Activated CD4-positive, CD25-positive, alpha-beta regulatory T cell treated with anti-CD3 and anti-CD28 coated beads, Interleukin-2, amount 50 U/mL, for 24 hours (primary cell): ENCODE data around the gene COL9A3.
"Not testable (repeated sequence)": the region's sequence is repeated elsewhere in the genome, so short reads cannot be mapped to it uniquely, and the experiment has no call there.

Experiments used
- ATAC-seq, 2 donors: fragments of 150-1000 bp; cut with Tn5 transposase; one replicate each; pipeline ENCODE4 v1.10.0; 2021; ENCODE audit warnings: mild to moderate bottlenecking in 1 of 2, moderate library complexity in 1 of 2

COL9A3 gene

GRCh38 chr20:62860391-62860923 lies 43.6 kb downstream of the COL9A3 start:
- no peak for ATAC-seq

GRCh38 chr20:62860924-62861691 lies 44.3 kb downstream of the COL9A3 start:
- peak; percentile 24 to 36 for ATAC-seq

- ATAC-seq, result peak; percentile 88 to 91
Measured at GRCh38 chr20:62861726-62862336, 45.0 kb downstream of the COL9A3 start, which contains the start of gene TCFL5. Gene TCFL5, minus strand, starts transcription at chr20:62861822. Its CDS starts 152 bp downstream, at chr20:62861670.

- no peak for ATAC-seq
Measured at GRCh38 chr20:62864207-62864606, 47.4 kb downstream of the COL9A3 start.

- ATAC-seq, result no peak
Measured at GRCh38 chr20:62872184-62872847, 55.5 kb downstream of the COL9A3 start.

GRCh38 chr20:62872862-62873261 lies 56.0 kb downstream of the COL9A3 start:
- no peak for ATAC-seq

- ATAC-seq, result no peak
Measured at GRCh38 chr20:62873280-62873679, 56.4 kb downstream of the COL9A3 start.

GRCh38 chr20:62873681-62874031 lies 56.8 kb downstream of the COL9A3 start:
- not testable (repeated sequence) for ATAC-seq

- ATAC-seq, result no peak
Measured at GRCh38 chr20:62874964-62875344, 58.1 kb downstream of the COL9A3 start.

- ATAC-seq, result no peak
Measured at GRCh38 chr20:62875419-62876361, 58.8 kb downstream of the COL9A3 start.

GRCh38 chr20:62876501-62876901 lies 59.7 kb downstream of the COL9A3 start:
- no peak for ATAC-seq

GRCh38 chr20:62876902-62877816 lies 60.3 kb downstream of the COL9A3 start:
- peak in 1 of 2 donors; percentile 20 for ATAC-seq

- no peak for ATAC-seq
Measured at GRCh38 chr20:62878244-62879038, 61.6 kb downstream of the COL9A3 start.

GRCh38 chr20:62879275-62880146 lies 62.7 kb downstream of the COL9A3 start:
- ATAC-seq, result no peak

- no peak for ATAC-seq
Measured at GRCh38 chr20:62880147-62880934, 63.5 kb downstream of the COL9A3 start.

- no peak for ATAC-seq
Measured at GRCh38 chr20:62880935-62881661, 64.2 kb downstream of the COL9A3 start.

GRCh38 chr20:62881662-62882395 lies 65.0 kb downstream of the COL9A3 start:
- no peak for ATAC-seq
